GM21576 (cell line): ENCODE results near the gene PKIG.

ENCODE experiments used
- ATAC-seq: cut with Tn5 transposase; IDR thresholded peaks from one replicate; pipeline ENCODE4 v1.9.1; 2021; ENCODE audit warnings: mild to moderate bottlenecking, moderate library complexity; ENCODE audit not compliant: unreplicated experiment

The PKIG gene

GRCh38 chr20:44656448-44656847, 74.1 kb downstream of the PKIG start:
- ATAC-seq: no peak

GRCh38 chr20:44657875-44658274, 75.5 kb downstream of the PKIG start:
- ATAC-seq: no peak

GRCh38 chr20:44658810-44659209, 76.4 kb downstream of the PKIG start:
- no peak for ATAC-seq

- ATAC-seq: no peak
Measured at GRCh38 chr20:44659931-44660330, 77.6 kb downstream of the PKIG start.

- no peak for ATAC-seq
Measured at GRCh38 chr20:44660581-44660980, 78.2 kb downstream of the PKIG start.

GRCh38 chr20:44662261-44662660, 79.9 kb downstream of the PKIG start:
- ATAC-seq: no peak

- no peak for ATAC-seq
Measured at GRCh38 chr20:44664131-44664530, 81.8 kb downstream of the PKIG start.

- no peak for ATAC-seq
Measured at GRCh38 chr20:44666066-44666465, 83.7 kb downstream of the PKIG start.
